Loucy (cell line): ENCODE results near the gene TRIM43.
"Not testable (repeated sequence)": the region's sequence is repeated elsewhere in the genome, so short reads cannot be mapped to it uniquely, and the experiment has no call there.

Source experiments
- EZH2phosphoT487 ChIP-seq: fragments of 200-600 bp; IDR thresholded peaks from 2 replicates; pipeline ENCODE4 v1.6.1; 2018; ENCODE audit warnings: antibody characterized with exemption, mild to moderate bottlenecking, moderate library complexity, borderline replicate concordance
- TF ChIP-seq, protein P1 (sequence below): fragments of 200-600 bp; sonication (generic); conservative IDR thresholded peaks from 2 replicates; pipeline ENCODE4 v1.5.1; 2014; ENCODE audit warnings: mild to moderate bottlenecking, antibody characterized with exemption, low read length

DNA sequence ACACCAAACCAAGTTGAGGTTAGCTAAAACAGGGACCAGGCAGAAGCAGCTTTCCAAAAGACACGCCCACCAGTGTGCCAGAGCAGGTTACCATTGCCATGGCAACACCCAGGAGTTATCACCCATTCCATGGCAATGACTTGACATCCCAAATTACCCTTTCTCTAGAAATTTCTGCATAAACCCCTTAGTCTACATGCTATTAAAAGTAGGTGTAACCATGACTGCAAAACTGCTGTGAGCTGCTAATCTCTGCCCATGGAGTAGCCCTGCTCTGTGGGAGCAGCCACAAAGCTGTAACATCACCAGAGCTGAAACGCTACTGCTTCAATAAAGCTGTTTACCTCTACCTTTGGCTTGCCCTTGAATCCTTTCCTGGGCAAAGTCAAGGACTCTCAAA is 18.0 kb downstream of the TRIM43 start:
- TF ChIP-seq, protein P1, sequence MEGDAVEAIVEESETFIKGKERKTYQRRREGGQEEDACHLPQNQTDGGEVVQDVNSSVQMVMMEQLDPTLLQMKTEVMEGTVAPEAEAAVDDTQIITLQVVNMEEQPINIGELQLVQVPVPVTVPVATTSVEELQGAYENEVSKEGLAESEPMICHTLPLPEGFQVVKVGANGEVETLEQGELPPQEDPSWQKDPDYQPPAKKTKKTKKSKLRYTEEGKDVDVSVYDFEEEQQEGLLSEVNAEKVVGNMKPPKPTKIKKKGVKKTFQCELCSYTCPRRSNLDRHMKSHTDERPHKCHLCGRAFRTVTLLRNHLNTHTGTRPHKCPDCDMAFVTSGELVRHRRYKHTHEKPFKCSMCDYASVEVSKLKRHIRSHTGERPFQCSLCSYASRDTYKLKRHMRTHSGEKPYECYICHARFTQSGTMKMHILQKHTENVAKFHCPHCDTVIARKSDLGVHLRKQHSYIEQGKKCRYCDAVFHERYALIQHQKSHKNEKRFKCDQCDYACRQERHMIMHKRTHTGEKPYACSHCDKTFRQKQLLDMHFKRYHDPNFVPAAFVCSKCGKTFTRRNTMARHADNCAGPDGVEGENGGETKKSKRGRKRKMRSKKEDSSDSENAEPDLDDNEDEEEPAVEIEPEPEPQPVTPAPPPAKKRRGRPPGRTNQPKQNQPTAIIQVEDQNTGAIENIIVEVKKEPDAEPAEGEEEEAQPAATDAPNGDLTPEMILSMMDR: not testable (repeated sequence)
- not testable (repeated sequence) for TF ChIP-seq EZH2phosphoT487
